Measurements from ENCODE around the gene TNS3. TPM values are rescaled to one million over a fixed set of nuclear protein-coding genes. Genes with fewer than 3 reads are reported as not detected.
A peak's percentile ranks its signal among the peaks of the same experiment; 100 is the strongest.

Gene TNS3
- total RNA-seq, 1 experiment from 2014 or later = 135 TPM

DNA sequence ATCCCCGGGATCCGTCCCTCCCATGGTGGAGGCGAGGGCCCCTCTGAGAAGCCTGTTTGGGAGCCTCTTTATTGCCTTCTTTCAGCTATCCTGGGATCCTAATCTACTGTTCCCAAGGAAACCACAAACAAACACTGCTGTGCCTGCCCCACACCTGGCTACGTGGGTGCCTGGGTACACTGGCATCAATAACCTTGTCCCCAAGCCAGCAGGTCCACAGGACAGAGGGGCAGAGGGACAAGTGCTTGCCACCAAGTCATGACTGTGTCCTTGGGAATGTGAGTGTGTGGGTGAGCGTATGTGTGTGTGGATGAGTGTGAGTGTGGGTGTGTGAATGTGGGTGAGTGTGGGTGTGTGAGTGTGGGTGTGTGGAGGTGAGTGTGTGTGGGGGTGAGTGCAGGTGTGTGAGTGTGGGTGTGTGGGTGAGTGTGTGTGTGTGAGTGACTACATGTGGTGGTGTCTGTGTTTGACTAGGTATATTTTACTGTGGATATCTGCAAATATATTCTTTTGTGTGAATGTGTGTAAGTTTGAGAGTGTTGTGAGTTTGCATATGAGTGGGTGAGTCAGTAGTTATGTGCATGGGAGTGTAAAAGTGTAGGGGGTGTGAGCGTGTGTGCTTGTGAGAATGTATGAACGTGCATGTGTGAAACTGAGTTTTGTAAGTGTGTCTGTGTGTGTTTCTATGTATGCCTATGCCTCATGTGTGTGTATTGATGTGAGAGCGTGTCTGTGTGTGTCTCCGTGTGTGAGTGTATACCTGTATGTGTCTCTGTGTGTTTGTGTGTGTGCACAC lies 96.1 kb downstream of the TNS3 start:
- intact Hi-C loops (cut with micrococcal nuclease; ENCODE audit: unreplicated experiment) = no loop called here
- no TSS peak for BruUV-seq (replicated peaks)
- CTCF ChIA-PET = interaction anchor here (0.6 to 1.4 kb wide), 3 partner anchors 9 to 15 kb away, joined by 3 to 6 read pairs (median 3); no protein-coding TSS in a partner anchor
- peak; percentile 75 for DNase-seq
- TF ChIP-seq, protein P1, sequence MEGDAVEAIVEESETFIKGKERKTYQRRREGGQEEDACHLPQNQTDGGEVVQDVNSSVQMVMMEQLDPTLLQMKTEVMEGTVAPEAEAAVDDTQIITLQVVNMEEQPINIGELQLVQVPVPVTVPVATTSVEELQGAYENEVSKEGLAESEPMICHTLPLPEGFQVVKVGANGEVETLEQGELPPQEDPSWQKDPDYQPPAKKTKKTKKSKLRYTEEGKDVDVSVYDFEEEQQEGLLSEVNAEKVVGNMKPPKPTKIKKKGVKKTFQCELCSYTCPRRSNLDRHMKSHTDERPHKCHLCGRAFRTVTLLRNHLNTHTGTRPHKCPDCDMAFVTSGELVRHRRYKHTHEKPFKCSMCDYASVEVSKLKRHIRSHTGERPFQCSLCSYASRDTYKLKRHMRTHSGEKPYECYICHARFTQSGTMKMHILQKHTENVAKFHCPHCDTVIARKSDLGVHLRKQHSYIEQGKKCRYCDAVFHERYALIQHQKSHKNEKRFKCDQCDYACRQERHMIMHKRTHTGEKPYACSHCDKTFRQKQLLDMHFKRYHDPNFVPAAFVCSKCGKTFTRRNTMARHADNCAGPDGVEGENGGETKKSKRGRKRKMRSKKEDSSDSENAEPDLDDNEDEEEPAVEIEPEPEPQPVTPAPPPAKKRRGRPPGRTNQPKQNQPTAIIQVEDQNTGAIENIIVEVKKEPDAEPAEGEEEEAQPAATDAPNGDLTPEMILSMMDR (IDR thresholded peaks at IDR 0.05; ENCODE audit: unreplicated experiment) = no peak
- peak overlapping the region; percentile 1 for H3K4me3 Mint-ChIP-seq (ENCODE audit: low read depth, unreplicated experiment)
- peaks cover 19% of the 10 kb centered on the region for H3K36me3 Mint-ChIP-seq (ENCODE audit: insufficient read depth, unreplicated experiment)
- no peaks in the 10 kb centered on the region for H3K9me3 Mint-ChIP-seq (ENCODE audit: low read depth, unreplicated experiment)
- peaks cover 59% of the 10 kb centered on the region for H3K4me1 Mint-ChIP-seq (ENCODE audit: low read depth, unreplicated experiment)
- peak overlapping the region; percentile 7 for H3K27ac Mint-ChIP-seq (ENCODE audit: unreplicated experiment)
- no peaks in the 10 kb centered on the region for H3K27me3 Mint-ChIP-seq (ENCODE audit: unreplicated experiment)

DNA sequence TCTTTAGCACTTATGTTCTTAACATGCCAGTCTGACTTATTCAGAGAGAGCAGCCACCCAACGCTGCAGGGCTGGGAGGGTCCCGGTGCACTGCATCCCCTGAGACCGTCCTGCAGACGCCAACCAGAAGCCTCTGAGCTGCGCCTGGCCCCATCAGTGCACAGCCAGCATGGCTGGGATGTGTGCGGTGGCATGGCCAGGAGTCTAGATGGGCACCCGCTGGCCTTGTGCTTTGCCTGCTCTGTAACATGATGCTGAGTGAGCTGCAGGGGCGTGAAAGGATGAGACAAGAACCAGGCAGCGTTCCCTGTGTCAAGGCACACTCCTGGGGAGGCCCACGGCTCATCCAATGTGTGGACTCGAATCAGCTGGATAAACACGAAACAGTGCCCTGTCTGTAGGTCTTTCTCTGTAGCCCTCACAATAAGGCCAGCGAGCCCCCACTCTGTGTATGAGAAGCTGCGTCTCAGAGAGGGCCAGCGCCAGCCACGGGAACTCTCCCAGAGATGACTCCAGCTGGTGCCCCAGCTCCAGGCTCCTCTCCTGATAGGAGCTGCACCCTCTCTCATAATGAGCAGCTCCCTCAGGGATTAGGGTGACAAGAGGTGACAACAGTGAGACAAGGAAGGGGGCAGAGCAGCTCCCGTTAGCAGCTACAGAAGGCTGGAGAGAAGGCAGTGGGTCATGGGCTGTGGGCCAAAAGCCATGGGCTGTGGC lies 96.8 kb downstream of the TNS3 start:
- Mint-ChIP-seq H3K9me3 (ENCODE audit: low read depth, unreplicated experiment) (no peaks in the 10 kb centered on the region), H3K27me3 (ENCODE audit: unreplicated experiment) (no peaks in the 10 kb centered on the region), H3K4me3 (ENCODE audit: low read depth, unreplicated experiment) (peak overlapping the region; percentile 1), H3K27ac (ENCODE audit: unreplicated experiment) (peak overlapping the region; percentile 7), H3K4me1 (ENCODE audit: low read depth, unreplicated experiment) (peaks cover 67% of the 10 kb centered on the region), H3K36me3 (ENCODE audit: insufficient read depth, unreplicated experiment) (peaks cover 19% of the 10 kb centered on the region)
- no TSS peak for BruUV-seq (replicated peaks)
- TF ChIP-seq, protein P1 (IDR thresholded peaks at IDR 0.05; ENCODE audit: unreplicated experiment) = no peak
- CTCF ChIA-PET = interaction anchor here (0.6 to 1.7 kb wide), 4 partner anchors 9 to 16 kb away, joined by 3 to 6 read pairs (median 4); no protein-coding TSS in a partner anchor
- intact Hi-C loops (cut with micrococcal nuclease; ENCODE audit: unreplicated experiment) = no loop called here
- no peak for DNase-seq

GRCh38 chr7:47484457-47484856 lies 97.5 kb downstream of the TNS3 start:
- peaks cover 69% of the 10 kb centered on the region for H3K4me1 Mint-ChIP-seq (ENCODE audit: low read depth, unreplicated experiment)
- H3K27me3 Mint-ChIP-seq (ENCODE audit: unreplicated experiment) = no peaks in the 10 kb centered on the region
- TF ChIP-seq, protein P1 (IDR thresholded peaks at IDR 0.05; ENCODE audit: unreplicated experiment) = no peak
- H3K4me3 Mint-ChIP-seq (ENCODE audit: low read depth, unreplicated experiment) = no peak overlapping the region
- DNase-seq = no peak
- intact Hi-C loops (cut with micrococcal nuclease; ENCODE audit: unreplicated experiment) = no loop called here
- peaks cover 19% of the 10 kb centered on the region for H3K36me3 Mint-ChIP-seq (ENCODE audit: insufficient read depth, unreplicated experiment)
- no peaks in the 10 kb centered on the region for H3K9me3 Mint-ChIP-seq (ENCODE audit: low read depth, unreplicated experiment)
- no TSS peak for BruUV-seq (replicated peaks)
- no peak overlapping the region for H3K27ac Mint-ChIP-seq (ENCODE audit: unreplicated experiment)
- CTCF ChIA-PET = interaction anchor here (1.4 to 1.7 kb wide), 2 partner anchors 9 to 14 kb away, joined by 5 to 6 read pairs; no protein-coding TSS in a partner anchor

- Mint-ChIP-seq H3K36me3 (ENCODE audit: insufficient read depth, unreplicated experiment) (peaks cover 19% of the 10 kb centered on the region), H3K27ac (ENCODE audit: unreplicated experiment) (no peak overlapping the region), H3K4me3 (ENCODE audit: low read depth, unreplicated experiment) (no peak overlapping the region), H3K9me3 (ENCODE audit: low read depth, unreplicated experiment) (no peaks in the 10 kb centered on the region), H3K4me1 (ENCODE audit: low read depth, unreplicated experiment) (peaks cover 69% of the 10 kb centered on the region), H3K27me3 (ENCODE audit: unreplicated experiment) (no peaks in the 10 kb centered on the region)
- DNase-seq = no peak
- CTCF ChIA-PET = interaction anchor here (1.7 kb wide), 1 partner anchor 13 kb away, joined by 5 read pairs; no protein-coding TSS in a partner anchor
- TF ChIP-seq, protein P1 (IDR thresholded peaks at IDR 0.05; ENCODE audit: unreplicated experiment) = peak; percentile 15
- intact Hi-C loops (cut with micrococcal nuclease; ENCODE audit: unreplicated experiment) = no loop called here
- BruUV-seq (replicated peaks) = no TSS peak
Observed at GRCh38 chr7:47483604-47484273, 98.2 kb downstream of the TNS3 start.
